Measurements from ENCODE around the gene OGG1.

DNA sequence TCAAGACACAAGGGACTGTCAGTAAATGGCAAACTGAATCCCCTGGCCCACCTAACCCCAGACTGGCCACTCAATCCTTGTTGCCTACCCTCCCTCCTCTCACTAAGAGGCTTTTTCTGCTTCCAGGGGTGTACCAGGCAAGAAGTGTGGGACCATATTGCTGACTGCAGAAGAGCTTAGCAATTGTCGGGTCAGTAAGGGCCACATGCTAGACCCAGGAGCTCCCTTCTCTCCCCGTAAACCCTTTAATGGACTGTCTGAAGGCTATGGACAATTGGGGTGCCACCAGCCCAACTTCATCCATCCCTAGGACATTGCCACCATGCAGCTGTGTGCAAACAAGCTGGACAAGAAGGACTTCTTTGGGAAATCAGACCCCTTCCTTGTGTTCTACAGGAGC, 37.3 kb upstream of the OGG1 start:
- TF ChIP-seq, protein P1, sequence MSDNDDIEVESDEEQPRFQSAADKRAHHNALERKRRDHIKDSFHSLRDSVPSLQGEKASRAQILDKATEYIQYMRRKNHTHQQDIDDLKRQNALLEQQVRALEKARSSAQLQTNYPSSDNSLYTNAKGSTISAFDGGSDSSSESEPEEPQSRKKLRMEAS (IDR thresholded peaks at IDR 0.05): no peak
- TF ChIP-seq POLR2A (IDR thresholded peaks at IDR 0.05; ENCODE audit: low read length) (no peak), MAFK (IDR thresholded peaks at IDR 0.05; ENCODE audit: partially characterized antibody) (no peak)
- TF ChIP-seq, protein P2, sequence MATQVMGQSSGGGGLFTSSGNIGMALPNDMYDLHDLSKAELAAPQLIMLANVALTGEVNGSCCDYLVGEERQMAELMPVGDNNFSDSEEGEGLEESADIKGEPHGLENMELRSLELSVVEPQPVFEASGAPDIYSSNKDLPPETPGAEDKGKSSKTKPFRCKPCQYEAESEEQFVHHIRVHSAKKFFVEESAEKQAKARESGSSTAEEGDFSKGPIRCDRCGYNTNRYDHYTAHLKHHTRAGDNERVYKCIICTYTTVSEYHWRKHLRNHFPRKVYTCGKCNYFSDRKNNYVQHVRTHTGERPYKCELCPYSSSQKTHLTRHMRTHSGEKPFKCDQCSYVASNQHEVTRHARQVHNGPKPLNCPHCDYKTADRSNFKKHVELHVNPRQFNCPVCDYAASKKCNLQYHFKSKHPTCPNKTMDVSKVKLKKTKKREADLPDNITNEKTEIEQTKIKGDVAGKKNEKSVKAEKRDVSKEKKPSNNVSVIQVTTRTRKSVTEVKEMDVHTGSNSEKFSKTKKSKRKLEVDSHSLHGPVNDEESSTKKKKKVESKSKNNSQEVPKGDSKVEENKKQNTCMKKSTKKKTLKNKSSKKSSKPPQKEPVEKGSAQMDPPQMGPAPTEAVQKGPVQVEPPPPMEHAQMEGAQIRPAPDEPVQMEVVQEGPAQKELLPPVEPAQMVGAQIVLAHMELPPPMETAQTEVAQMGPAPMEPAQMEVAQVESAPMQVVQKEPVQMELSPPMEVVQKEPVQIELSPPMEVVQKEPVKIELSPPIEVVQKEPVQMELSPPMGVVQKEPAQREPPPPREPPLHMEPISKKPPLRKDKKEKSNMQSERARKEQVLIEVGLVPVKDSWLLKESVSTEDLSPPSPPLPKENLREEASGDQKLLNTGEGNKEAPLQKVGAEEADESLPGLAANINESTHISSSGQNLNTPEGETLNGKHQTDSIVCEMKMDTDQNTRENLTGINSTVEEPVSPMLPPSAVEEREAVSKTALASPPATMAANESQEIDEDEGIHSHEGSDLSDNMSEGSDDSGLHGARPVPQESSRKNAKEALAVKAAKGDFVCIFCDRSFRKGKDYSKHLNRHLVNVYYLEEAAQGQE (IDR thresholded peaks at IDR 0.05): no peak
- TF ChIP-seq, protein P3, sequence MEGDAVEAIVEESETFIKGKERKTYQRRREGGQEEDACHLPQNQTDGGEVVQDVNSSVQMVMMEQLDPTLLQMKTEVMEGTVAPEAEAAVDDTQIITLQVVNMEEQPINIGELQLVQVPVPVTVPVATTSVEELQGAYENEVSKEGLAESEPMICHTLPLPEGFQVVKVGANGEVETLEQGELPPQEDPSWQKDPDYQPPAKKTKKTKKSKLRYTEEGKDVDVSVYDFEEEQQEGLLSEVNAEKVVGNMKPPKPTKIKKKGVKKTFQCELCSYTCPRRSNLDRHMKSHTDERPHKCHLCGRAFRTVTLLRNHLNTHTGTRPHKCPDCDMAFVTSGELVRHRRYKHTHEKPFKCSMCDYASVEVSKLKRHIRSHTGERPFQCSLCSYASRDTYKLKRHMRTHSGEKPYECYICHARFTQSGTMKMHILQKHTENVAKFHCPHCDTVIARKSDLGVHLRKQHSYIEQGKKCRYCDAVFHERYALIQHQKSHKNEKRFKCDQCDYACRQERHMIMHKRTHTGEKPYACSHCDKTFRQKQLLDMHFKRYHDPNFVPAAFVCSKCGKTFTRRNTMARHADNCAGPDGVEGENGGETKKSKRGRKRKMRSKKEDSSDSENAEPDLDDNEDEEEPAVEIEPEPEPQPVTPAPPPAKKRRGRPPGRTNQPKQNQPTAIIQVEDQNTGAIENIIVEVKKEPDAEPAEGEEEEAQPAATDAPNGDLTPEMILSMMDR (IDR thresholded peaks at IDR 0.05): no peak
